NT2/D1 (cell line): Measurements from ENCODE around the gene WDR35.

Experiments used
- YY1 ChIP-seq: IDR thresholded peaks from 2 replicates; pipeline ENCODE4 v1.6.1; 2011; ENCODE audit not compliant: insufficient read length, insufficient read depth
- ZNF274 ChIP-seq: IDR thresholded peaks from 2 replicates; pipeline ENCODE4 v1.6.1; 2011; ENCODE audit warnings: mild to moderate bottlenecking, low read depth, low read length

DNA sequence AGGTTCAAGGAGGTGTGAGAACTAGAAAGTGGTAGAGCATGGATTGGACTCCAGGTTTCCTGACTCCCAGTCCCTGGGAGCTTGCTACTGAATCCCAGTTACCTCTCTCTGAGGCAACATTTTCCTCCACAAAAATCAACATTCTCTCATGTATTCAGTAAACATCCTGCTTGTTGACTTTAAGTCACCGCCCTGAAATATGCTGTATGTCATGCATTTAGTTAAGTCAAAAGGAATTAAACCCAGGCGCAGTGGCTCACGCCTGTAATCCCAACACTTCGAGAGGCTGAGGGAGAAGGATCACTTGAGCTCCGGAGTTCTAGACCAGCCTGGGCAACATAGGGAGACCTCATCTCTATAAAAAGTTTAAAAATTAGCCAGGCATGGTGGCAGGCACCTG, 18.8 kb upstream of the WDR35 start:
- TF ChIP-seq YY1 (no peak), ZNF274 (no peak)
